Thoracic aorta (tissue), 2 donors: ENCODE data around the gene SH3RF2. TPM values are rescaled to one million over a fixed set of nuclear protein-coding genes. Genes with fewer than 3 reads are reported as not detected.
A peak's percentile ranks its signal among the peaks of the same experiment; 100 is the strongest.

Experiments
- ATAC-seq: fragments of 150-250 bp; one replicate; pipeline ENCODE4 v1.8.0; 2017; ENCODE audit warnings: low read depth; ENCODE audit not compliant: insufficient number of reproducible peaks, low FRiP score
- DNase-seq: peaks from one replicate; pipeline ENCODE4 v3.0.0-alpha.2; 2020; ENCODE audit warnings: low spot score
- H3K27ac ChIP-seq, 2 donors: fragments of 200-600 bp; sonication (generic); 1 replicate in 1 of 2; 2 replicates in 1 of 2; pipeline ENCODE4 v1.5.1; 2016; ENCODE audit warnings: mild to moderate bottlenecking in 2 of 2, moderate library complexity in 2 of 2
- H3K27me3 ChIP-seq: fragments of 200-600 bp; sonication (generic); replicated peaks from 2 replicates; pipeline ENCODE4 v1.6.0; 2016; ENCODE audit warnings: mild to moderate bottlenecking; ENCODE audit not compliant: insufficient read depth
- H3K36me3 ChIP-seq: fragments of 200-600 bp; sonication (generic); one replicate; pipeline ENCODE4 v1.5.1; 2016
- H3K4me1 ChIP-seq, 2 donors: fragments of 200-600 bp; sonication (generic); 1 replicate in 1 of 2; 2 replicates in 1 of 2; pipeline versions ENCODE4 v1.5.1 to v1.6.0; 2016; ENCODE audit warnings: low read depth in 2 of 2, mild to moderate bottlenecking in 1 of 2; ENCODE audit not compliant: control insufficient read depth in 1 of 2
- H3K4me3 ChIP-seq: fragments of 200-600 bp; sonication (generic); 2 replicates; pipeline ENCODE4 v1.5.1; 2016; ENCODE audit warnings: mild to moderate bottlenecking
- H3K9me3 ChIP-seq: fragments of 200-600 bp; sonication (generic); 2 replicates; pipeline ENCODE4 v1.5.1; 2016
- total RNA-seq, 2 donors: library from RNA; depleted of rRNA; stranded (reverse); fragments of >200 nt; gene quantifications; one replicate each; pipeline versions ENCODE4 v1.1.0 to v1.2.3, GENCODE V29; 2016
- TF ChIP-seq, protein P1 (sequence below): fragments of 200-600 bp; sonication (generic); IDR thresholded peaks from one replicate; pipeline ENCODE4 v1.5.1; 2019; ENCODE audit warnings: antibody characterized with exemption

The SH3RF2 gene
- total RNA-seq, 2 donors from 2014 or later = 8.1 to 16.4 TPM

DNA sequence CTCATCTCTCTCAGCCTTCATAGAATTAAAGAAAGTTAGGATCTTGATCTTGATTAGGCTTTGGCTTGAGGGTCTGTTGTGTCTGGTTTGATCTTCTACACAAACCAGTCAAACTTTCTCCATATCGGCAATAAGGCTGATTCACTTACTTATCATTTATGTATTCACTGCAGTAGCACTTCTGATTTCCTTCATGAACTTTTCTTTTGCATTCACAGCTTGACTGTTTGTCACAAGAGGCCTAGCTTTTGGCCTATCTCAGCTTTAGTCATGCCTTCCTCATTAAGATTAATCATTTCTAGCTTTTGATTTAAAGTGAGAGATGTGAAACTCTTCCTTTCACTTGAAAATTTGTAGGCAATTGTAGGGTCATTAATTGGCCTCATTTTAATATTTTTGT, 62.8 kb downstream of the SH3RF2 start:
- no peak overlapping the region for H3K27ac ChIP-seq
- H3K36me3 ChIP-seq = no peaks in the 10 kb centered on the region
- no peaks in the 10 kb centered on the region for H3K9me3 ChIP-seq
- TF ChIP-seq, protein P1, sequence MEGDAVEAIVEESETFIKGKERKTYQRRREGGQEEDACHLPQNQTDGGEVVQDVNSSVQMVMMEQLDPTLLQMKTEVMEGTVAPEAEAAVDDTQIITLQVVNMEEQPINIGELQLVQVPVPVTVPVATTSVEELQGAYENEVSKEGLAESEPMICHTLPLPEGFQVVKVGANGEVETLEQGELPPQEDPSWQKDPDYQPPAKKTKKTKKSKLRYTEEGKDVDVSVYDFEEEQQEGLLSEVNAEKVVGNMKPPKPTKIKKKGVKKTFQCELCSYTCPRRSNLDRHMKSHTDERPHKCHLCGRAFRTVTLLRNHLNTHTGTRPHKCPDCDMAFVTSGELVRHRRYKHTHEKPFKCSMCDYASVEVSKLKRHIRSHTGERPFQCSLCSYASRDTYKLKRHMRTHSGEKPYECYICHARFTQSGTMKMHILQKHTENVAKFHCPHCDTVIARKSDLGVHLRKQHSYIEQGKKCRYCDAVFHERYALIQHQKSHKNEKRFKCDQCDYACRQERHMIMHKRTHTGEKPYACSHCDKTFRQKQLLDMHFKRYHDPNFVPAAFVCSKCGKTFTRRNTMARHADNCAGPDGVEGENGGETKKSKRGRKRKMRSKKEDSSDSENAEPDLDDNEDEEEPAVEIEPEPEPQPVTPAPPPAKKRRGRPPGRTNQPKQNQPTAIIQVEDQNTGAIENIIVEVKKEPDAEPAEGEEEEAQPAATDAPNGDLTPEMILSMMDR = no peak
- no peak for DNase-seq
- H3K4me3 ChIP-seq = no peak overlapping the region
- ATAC-seq = no peak
- H3K4me1 ChIP-seq = peaks cover 3 to 9% of the 10 kb centered on the region in 2 donors
- H3K27me3 ChIP-seq = no peaks in the 10 kb centered on the region

- Histone ChIP-seq H3K9me3 (no peaks in the 10 kb centered on the region), H3K4me3 (no peak overlapping the region), H3K27ac (no peak overlapping the region), H3K4me1 (peaks cover 5 to 12% of the 10 kb centered on the region in 2 donors), H3K36me3 (no peaks in the 10 kb centered on the region), H3K27me3 (no peaks in the 10 kb centered on the region)
- DNase-seq = no peak
- no peak for ATAC-seq
- TF ChIP-seq, protein P1 = no peak
Measured at GRCh38 chr5:146000072-146000471, 63.7 kb downstream of the SH3RF2 start.

DNA sequence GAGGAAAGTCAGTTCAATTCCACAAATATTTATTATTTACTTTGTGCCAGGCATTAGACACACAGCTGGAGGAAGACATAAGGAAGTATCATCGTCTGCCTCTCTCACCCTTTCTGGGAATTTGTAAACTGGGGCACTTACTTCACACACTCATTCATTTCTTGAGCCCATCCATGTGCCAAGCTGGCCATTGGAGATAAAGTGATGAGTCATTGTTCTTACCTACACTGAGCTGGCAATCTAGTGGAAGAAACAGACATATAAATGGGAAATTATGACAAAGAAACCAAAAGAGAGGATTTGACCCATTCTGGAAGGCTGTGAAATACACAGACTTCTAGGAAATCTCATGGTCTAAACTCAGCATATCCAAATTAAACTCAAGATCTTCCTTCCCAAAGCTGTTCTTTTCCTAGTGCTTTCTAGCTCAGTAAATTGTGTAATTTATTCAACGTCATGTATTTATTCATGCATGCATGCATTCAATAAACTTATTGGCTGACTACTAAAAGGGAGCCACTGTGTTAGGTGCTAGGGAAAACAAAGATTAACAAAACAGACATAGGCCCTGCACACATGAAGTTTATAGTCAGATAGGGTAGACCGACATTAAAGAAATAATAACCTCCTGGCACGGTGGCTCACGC, 65.3 kb downstream of the SH3RF2 start:
- TF ChIP-seq, protein P1 = no peak
- H3K4me3 ChIP-seq = no peak overlapping the region
- H3K9me3 ChIP-seq = no peaks in the 10 kb centered on the region
- DNase-seq (no peak), ATAC-seq (no peak)
- H3K36me3 ChIP-seq = no peaks in the 10 kb centered on the region
- no peaks in the 10 kb centered on the region for H3K27me3 ChIP-seq
- H3K27ac ChIP-seq = no peak overlapping the region
- peaks cover 11 to 24% of the 10 kb centered on the region in 2 donors for H3K4me1 ChIP-seq

DNA sequence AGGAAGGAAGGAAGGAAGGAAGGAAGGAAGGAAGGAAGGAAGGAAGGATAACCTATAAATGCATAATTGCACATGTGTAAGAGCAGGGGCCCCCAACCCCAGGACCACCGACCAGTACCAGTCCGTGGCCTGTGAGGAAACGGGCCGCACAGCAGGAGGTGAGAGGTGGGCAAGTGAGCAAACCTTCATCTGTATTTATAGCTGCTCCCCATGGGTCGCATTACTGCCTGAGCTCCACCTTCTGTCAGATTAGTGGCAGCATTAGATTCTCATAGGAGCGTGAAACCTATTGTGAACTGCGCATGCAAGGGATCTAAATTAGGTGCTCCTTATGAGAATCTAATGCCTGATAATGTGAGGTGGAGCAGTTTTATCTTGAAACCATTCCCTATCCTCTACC, 66.1 kb downstream of the SH3RF2 start:
- no peaks in the 10 kb centered on the region for H3K27me3 ChIP-seq
- ATAC-seq = no peak
- no peak overlapping the region for H3K4me3 ChIP-seq

GRCh38 chr5:146003852-146004251, 67.5 kb downstream of the SH3RF2 start:
- H3K9me3 ChIP-seq = no peaks in the 10 kb centered on the region
- peak overlapping the region; percentile 66 for H3K4me3 ChIP-seq
- no peaks in the 10 kb centered on the region for H3K27me3 ChIP-seq
- peaks cover 11 to 24% of the 10 kb centered on the region in 2 donors for H3K4me1 ChIP-seq
- TF ChIP-seq, protein P1 = no peak
- no peaks in the 10 kb centered on the region for H3K36me3 ChIP-seq
- no peak for DNase-seq
- peak overlapping the region in 1 of 2 donors; percentile 58 for H3K27ac ChIP-seq
- no peak for ATAC-seq

More for the DNA sequence above, 66.1 kb downstream of the SH3RF2 start:
- Histone ChIP-seq H3K27ac (no peak overlapping the region), H3K9me3 (no peaks in the 10 kb centered on the region), H3K36me3 (no peaks in the 10 kb centered on the region), H3K4me1 (peaks cover 11 to 24% of the 10 kb centered on the region in 2 donors)
- no peak for DNase-seq
- TF ChIP-seq, protein P1 = no peak
